ENCODE measurements around the gene PITPNM2. TPM values are rescaled to one million over a fixed set of nuclear protein-coding genes. Genes with fewer than 3 reads are reported as not detected.
"Not testable (repeated sequence)": the region's sequence is repeated elsewhere in the genome, so short reads cannot be mapped to it uniquely, and the experiment has no call there.

The PITPNM2 gene
- total RNA-seq, 4 donors from 2014 or later = 3.2 to 6.5 (median 4.2) TPM

GRCh38 chr12:123104809-123105208, 46.1 kb downstream of the PITPNM2 start:
- 90 to 94% methylated on average over 4 of the region's 4 CpGs for WGBS, 2 donors
- no peak overlapping the region for H3K4me3 ChIP-seq (ENCODE audit: low read depth, poor library complexity, severe bottlenecking)
- intact Hi-C loops (cut with DNase I; ENCODE audit: low total_unique reads) = no loop called here
- DNase-seq (ENCODE audit: low spot score in 2 of 2) = no peak
- TF ChIP-seq POLR2A (IDR thresholded peaks at IDR 0.05) (no peak), CTCF (IDR thresholded peaks at IDR 0.05) (no peak)

- 94% methylated on average over 12 of the region's 12 CpGs for WGBS, 2 donors
- H3K4me3 ChIP-seq (ENCODE audit: low read depth, poor library complexity, severe bottlenecking); intact Hi-C loops (cut with DNase I; ENCODE audit: low total_unique reads); DNase-seq (ENCODE audit: low spot score in 2 of 2): not testable (repeated sequence)
Measured at GRCh38 chr12:123104094-123104493, 46.8 kb downstream of the PITPNM2 start.

- WGBS, 2 donors = 95 to 98% methylated on average over 5 of the region's 5 CpGs
- H3K4me3 ChIP-seq (ENCODE audit: low read depth, poor library complexity, severe bottlenecking) = no peak overlapping the region
- no peak for TF ChIP-seq CTCF (IDR thresholded peaks at IDR 0.05)
- TF ChIP-seq POLR2A (IDR thresholded peaks at IDR 0.05) = no peak
- no peak for DNase-seq (ENCODE audit: low spot score in 2 of 2)
- intact Hi-C loops (cut with DNase I; ENCODE audit: low total_unique reads) = no loop called here
Measured at GRCh38 chr12:123102781-123103503, 47.9 kb downstream of the PITPNM2 start.

- DNase-seq (ENCODE audit: low spot score in 2 of 2) = no peak
- TF ChIP-seq POLR2A (IDR thresholded peaks at IDR 0.05) (no peak), CTCF (IDR thresholded peaks at IDR 0.05) (no peak)
- whole genome bisulfite sequencing, 2 donors = 83 to 93% methylated on average over 2 of the region's 2 CpGs
- intact Hi-C loops (cut with DNase I; ENCODE audit: low total_unique reads) = no loop called here
- H3K4me3 ChIP-seq (ENCODE audit: low read depth, poor library complexity, severe bottlenecking) = no peak overlapping the region
Measured at GRCh38 chr12:123102366-123102765, 48.5 kb downstream of the PITPNM2 start.

- 93 to 94% methylated on average over 5 of the region's 5 CpGs for WGBS, 2 donors
- intact Hi-C loops (cut with DNase I; ENCODE audit: low total_unique reads) = no loop called here
- TF ChIP-seq POLR2A (IDR thresholded peaks at IDR 0.05) (no peak), CTCF (IDR thresholded peaks at IDR 0.05) (no peak)
- DNase-seq (ENCODE audit: low spot score in 2 of 2) = no peak
- no peak overlapping the region for H3K4me3 ChIP-seq (ENCODE audit: low read depth, poor library complexity, severe bottlenecking)
Measured at GRCh38 chr12:123101526-123101925, 49.4 kb downstream of the PITPNM2 start.

Other genes starting within 250 kb of the PITPNM2 start
- gene ABCB9, start 184.6 kb downstream of the PITPNM2 start, total RNA-seq = 10 to 100 TPM in 1 of 4 donors, 1 to 10 TPM in 3; 3.4 to 10.2 (median 7.2) TPM
- gene OGFOD2, start 175.8 kb downstream of the PITPNM2 start, total RNA-seq = 10 to 100 TPM in 3 of 4 donors, 1 to 10 TPM in 1; 6.6 to 14.1 (median 13.0) TPM
- 100 to 1,000 TPM; 129 to 188 (median 167) TPM for gene ARL6IP4, start 170.4 kb downstream of the PITPNM2 start, total RNA-seq
- gene MPHOSPH9, start 82.1 kb upstream of the PITPNM2 start, total RNA-seq = 10 to 100 TPM in 1 of 4 donors, 1 to 10 TPM in 3; 3.5 to 16.8 (median 9.8) TPM
- gene MTRFR, start 82.3 kb upstream of the PITPNM2 start, total RNA-seq = 10 to 100 TPM in 3 of 4 donors, 1 to 10 TPM in 1; 9.8 to 27.0 (median 11.8) TPM
- 10 to 100 TPM; 35.3 to 85.6 (median 56.3) TPM for gene CDK2AP1, start 120.8 kb upstream of the PITPNM2 start, total RNA-seq
- gene SBNO1, start 213.8 kb upstream of the PITPNM2 start, total RNA-seq = 10 to 100 TPM; 18.6 to 22.3 (median 20.8) TPM
- gene KMT5A, start 233.0 kb upstream of the PITPNM2 start, total RNA-seq = 10 to 100 TPM; 49.3 to 69.3 (median 62.5) TPM

All from lower leg skin (tissue), 4 donors.